GM18520 (cell line): ENCODE data around the gene PTS.

Experiments used
- ATAC-seq: cut with Tn5 transposase; IDR thresholded peaks from one replicate; pipeline ENCODE4 v1.9.1; 2021; ENCODE audit not compliant: unreplicated experiment

The PTS gene

DNA sequence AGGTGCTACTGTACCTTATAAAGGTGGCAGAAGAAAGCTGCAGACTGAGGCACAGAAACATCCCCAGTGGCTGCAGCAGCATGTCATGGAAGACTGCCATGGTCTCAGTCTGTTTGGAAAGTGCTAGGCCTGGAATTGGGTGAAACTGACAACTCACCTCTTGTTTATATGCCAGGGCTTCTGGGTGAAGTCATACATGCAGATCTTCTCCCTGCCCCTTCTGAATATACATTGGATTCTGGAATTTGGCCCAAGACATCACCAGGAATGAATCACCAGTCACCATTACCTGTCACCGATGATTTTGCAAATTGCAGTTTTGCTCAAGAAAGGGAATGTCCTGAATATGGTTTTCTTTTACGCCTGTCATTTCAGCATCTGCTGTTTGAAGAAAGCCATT lies 34.3 kb downstream of the PTS start, which contains the start of gene PLET1:
PLET1 (minus strand) TSS at position 371 of the 400 bp plus-strand sequence; CDS start at position 100, 271 bp downstream.
- ATAC-seq = no peak

- ATAC-seq = no peak
Observed at GRCh38 chr11:112265659-112266409, 39.6 kb downstream of the PTS start.

DNA sequence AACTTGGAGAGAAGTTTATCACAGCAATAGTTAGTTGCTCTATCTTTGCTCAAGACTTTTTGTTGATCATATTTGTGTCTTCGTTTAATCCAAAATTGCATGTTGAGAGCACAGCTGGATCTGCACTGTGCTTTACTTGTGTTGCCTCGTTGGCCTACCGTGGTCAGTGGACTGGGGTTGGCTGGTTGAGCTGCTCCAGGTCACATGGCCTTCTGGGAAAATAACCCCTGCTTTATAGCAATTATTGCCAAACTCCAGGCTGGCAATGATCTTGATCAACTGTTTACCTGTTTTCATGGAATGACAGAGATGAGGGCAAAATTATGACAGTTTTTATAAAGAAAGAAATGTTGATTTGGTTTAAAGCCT lies 40.2 kb downstream of the PTS start:
- no peak for ATAC-seq

- ATAC-seq = no peak
Observed at GRCh38 chr11:112267188-112267591, 41.0 kb downstream of the PTS start.

DNA sequence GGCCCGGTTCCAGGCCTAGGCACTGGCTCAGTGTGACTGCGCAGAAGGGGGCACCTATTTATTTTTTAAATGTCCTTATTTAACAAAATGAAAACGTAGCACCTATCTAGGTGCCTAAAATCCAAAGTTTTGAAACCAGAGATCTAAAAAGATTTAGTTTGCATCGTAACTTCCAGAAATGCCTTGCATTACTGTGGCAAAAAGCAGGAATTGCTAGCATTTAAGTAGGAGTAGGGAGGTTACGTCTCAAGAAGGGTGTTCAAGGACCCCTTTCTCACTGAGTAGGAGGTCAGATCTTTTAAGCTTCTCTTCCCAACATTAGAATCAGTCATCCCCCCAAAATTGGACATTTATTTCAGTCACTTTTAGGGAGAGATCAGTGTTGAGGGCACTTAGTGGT lies 42.2 kb downstream of the PTS start:
- no peak for ATAC-seq

DNA sequence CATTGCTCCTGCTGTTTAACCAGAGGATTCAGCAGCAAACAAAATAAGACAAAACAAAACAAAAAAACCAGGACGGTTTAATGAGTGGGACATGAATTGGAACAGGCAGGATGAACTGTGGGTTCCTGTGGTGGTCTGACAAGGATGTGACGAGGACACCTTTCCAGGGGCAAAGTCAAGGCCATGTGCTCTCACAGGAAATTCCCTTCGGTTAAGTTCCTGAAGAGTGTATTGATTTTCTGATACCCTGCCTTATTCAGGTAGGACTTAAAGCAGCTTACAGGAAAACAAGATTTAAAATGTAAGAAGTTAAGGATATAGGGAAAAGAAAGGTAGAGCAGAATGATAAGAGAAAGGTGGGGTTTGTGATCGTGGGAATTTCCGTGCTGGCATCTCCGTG lies 42.9 kb downstream of the PTS start:
- ATAC-seq = no peak

GRCh38 chr11:112270551-112271180 lies 44.4 kb downstream of the PTS start:
- no peak for ATAC-seq

DNA sequence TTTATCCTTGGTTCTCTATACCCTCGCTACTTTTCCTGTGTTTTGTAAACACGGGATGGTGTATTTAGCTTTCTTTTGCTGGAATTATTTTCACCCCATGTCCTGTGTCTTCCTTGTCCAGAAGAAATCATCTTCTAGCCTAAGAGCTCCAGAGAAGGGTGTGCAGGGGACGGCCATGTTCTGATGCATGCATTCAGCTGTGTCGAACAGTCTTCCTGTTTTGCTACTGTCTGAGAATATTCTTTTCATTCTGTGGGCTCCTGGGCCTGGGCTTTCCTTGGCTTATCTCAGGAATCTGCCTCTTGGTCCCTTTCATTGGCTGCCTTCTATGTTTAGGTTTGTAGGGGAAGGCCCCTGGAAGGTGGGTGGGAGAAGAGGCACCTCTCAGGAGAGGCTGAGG lies 45.0 kb downstream of the PTS start:
- ATAC-seq = no peak

DNA sequence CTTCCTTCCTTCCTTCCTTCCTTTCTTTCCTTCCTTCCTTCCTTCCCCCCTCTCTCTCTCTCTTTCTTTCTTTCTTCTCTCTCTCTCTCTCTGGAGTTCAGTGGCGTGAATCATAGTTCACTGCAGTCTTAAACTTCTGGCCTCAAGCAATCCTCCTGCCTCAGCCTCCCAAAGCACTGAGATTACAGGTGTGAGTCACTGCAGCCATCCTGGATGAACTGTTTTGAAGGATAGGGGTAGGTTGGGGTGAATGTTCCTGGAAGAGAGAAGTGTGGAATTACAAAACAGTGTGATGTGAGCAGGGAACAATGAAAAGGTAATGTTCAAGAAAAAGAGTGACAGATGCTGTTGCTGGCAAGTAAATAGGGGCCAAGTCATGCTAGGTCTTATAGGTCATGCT lies 46.8 kb downstream of the PTS start:
- ATAC-seq = no peak

- no peak for ATAC-seq
Observed at GRCh38 chr11:112274007-112274783, 48.0 kb downstream of the PTS start.

- no peak for ATAC-seq
Observed at GRCh38 chr11:112277029-112277428, 50.8 kb downstream of the PTS start.

DNA sequence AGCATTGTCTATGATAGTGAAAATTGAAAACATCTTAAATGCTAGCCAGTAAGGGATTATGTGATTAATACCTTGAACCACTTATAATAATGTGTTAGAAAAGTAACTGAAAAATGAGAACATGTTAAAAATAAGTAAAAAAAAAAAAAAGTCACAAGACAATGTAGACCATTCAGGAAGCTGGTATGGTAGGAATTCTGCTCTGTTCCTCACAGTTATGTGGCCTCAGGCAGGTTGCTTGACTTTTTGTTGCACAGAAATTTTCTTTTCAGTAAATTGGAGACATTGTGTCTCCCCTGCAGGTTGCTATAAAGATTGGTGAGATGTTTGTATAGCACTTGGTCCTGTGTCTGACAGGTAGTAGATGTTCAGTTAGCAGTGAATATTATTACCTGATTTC lies 51.7 kb downstream of the PTS start:
- ATAC-seq = no peak

DNA sequence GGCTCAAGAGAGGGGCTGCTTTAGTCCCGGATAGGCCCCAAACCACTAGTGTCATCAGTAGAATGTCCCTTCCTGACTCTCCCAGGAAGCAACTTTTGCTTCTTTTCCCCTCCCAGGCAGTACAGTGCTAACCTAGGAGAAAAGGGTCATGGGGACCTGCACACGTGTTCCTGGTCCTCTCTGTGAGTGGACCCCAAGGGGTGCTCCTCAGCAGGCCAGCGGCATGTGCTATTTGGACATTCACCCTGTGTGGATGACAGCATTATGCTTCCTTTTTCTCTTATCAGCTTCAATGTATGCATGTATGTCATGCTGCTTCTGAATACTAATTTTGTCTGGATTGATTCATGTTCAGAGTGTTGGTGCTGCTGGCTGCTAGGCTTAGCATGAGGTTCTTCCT lies 52.6 kb downstream of the PTS start:
- no peak for ATAC-seq

- ATAC-seq = no peak
Observed at GRCh38 chr11:112279901-112280267, 53.7 kb downstream of the PTS start.

DNA sequence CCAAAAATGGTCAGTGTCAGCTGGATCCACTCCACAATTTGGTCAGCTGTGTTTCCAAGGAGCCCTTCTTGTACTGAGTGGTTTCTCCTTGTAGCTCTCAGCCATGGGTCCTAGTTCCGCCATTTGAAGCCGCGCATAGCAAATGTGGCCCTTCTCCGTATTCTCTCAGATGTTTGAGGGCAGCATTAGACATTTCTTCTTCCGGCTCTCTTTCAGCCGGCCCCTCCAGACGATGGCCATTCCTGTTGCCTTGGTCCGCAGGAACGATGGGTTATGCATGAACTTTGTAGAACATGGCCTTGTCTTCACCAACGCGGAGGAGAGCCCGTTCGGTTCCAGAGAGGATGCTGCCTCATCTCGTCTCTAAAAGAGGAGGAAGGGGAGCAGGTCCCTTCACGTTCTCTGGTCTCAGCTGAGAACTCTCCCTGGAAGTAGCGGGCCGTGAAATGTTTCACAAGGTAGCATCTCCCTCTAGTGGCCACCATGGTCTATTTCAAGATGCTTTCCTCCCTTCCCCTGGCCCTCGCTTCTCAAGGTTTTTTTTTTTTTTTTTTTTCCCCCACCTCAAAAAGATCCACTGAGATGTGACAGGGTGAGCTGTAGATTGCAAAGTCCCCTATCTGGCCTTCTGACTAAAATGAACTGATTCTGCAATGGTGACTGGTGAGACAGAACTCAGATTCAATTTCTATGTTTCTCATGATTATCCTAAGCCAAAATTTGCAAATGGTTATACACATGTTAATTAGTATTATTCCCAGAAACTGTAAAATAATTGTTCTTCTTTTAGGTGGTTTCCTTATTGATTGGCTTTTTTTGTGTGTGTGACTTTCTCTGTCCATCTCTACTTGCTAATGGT lies 54.3 kb downstream of the PTS start:
- ATAC-seq = no peak

- no peak for ATAC-seq
Observed at GRCh38 chr11:112281726-112282125, 55.5 kb downstream of the PTS start.
